Osteoblast (primary cell): ENCODE data around the gene ALPL. TPM values are rescaled to one million over a fixed set of nuclear protein-coding genes. Genes with fewer than 3 reads are reported as not detected.

Source experiments
- DNase-seq: peaks from one replicate; pipeline ENCODE4 v3.0.0; 2011; ENCODE audit warnings: low spot score, mixed read lengths; ENCODE audit not compliant: insufficient read length; ENCODE audit errors: missing footprints
- H2AFZ ChIP-seq: 2 replicates; pipeline ENCODE4 v1.6.0; 2011; ENCODE audit warnings: mild to moderate bottlenecking, low read length
- H3K27ac ChIP-seq: 2 replicates; pipeline ENCODE4 v1.5.1; 2011; ENCODE audit warnings: mild to moderate bottlenecking, low read depth, low read length, moderate library complexity
- H3K27me3 ChIP-seq: 2 replicates; pipeline ENCODE4 v1.6.0; 2012; ENCODE audit warnings: mild to moderate bottlenecking, control low read depth, inconsistent platforms, low read length, moderate library complexity; ENCODE audit not compliant: insufficient read depth
- H3K36me3 ChIP-seq: 2 replicates; pipeline ENCODE4 v1.5.1; 2011; ENCODE audit warnings: mild to moderate bottlenecking, low read length, control low read depth, moderate library complexity; ENCODE audit not compliant: insufficient read depth
- H3K4me1 ChIP-seq: 2 replicates; pipeline ENCODE4 v1.5.1; 2011; ENCODE audit warnings: mild to moderate bottlenecking, low read length, control low read depth, moderate library complexity; ENCODE audit not compliant: insufficient read depth
- H3K4me2 ChIP-seq: 2 replicates; pipeline ENCODE4 v1.6.0; 2011; ENCODE audit warnings: mild to moderate bottlenecking, low read length; ENCODE audit not compliant: insufficient read depth
- H3K4me3 ChIP-seq: fragments of 200-600 bp; sonication (generic); 3 replicates; pipeline ENCODE4 v1.5.1; 2012; ENCODE audit warnings: mild to moderate bottlenecking, low read length, inconsistent platforms; ENCODE audit not compliant: insufficient read depth
- H3K79me2 ChIP-seq: 2 replicates; pipeline ENCODE4 v1.6.0; 2012; ENCODE audit warnings: mild to moderate bottlenecking, low read length, control low read depth, inconsistent platforms; ENCODE audit not compliant: insufficient read depth
- H3K9me3 ChIP-seq: 2 replicates; pipeline ENCODE4 v1.5.1; 2011; ENCODE audit warnings: low read depth, low read length, control low read depth
- H4K20me1 ChIP-seq: 2 replicates; pipeline ENCODE4 v1.6.0; 2012; ENCODE audit warnings: mild to moderate bottlenecking, low read length, control low read depth; ENCODE audit not compliant: insufficient read depth
- CTCF ChIP-seq: IDR thresholded peaks from 2 replicates; pipeline ENCODE4 v1.5.1; 2011; ENCODE audit warnings: mild to moderate bottlenecking, low read depth, low read length, moderate library complexity; ENCODE audit errors: extremely low read depth
- total RNA-seq: library from RNA; depleted of rRNA; stranded (reverse); fragments of >200 nt; gene quantifications from 2 replicates; pipeline ENCODE4 v1.2.3, GENCODE V29; 2012

ALPL gene
- total RNA-seq, 1 donor: 8.0 TPM

- Histone ChIP-seq H4K20me1 (peaks cover 3% of the 10 kb centered on the region), H2AFZ (no peak overlapping the region), H3K4me3 (no peak overlapping the region), H3K4me2 (no peak overlapping the region), H3K4me1 (peaks cover 11% of the 10 kb centered on the region), H3K27me3 (peaks cover 6% of the 10 kb centered on the region), H3K9me3 (peaks cover 2% of the 10 kb centered on the region), H3K27ac (no peak overlapping the region), H3K36me3 (no peaks in the 10 kb centered on the region), H3K79me2 (no peaks in the 10 kb centered on the region)
- TF ChIP-seq CTCF: no peak
- no peak for DNase-seq
These were observed 67.6 kb downstream of the ALPL start for GRCh38 chr1:21576798-21577187.

GRCh38 chr1:21577324-21577723 lies 68.1 kb downstream of the ALPL start:
- no peak overlapping the region for H3K4me3 ChIP-seq
- peak; percentile 26 for DNase-seq
- H2AFZ ChIP-seq: no peak overlapping the region
- peaks cover 6% of the 10 kb centered on the region for H3K27me3 ChIP-seq
- peaks cover 11% of the 10 kb centered on the region for H3K4me1 ChIP-seq
- H3K27ac ChIP-seq: no peak overlapping the region
- H3K36me3 ChIP-seq: no peaks in the 10 kb centered on the region
- no peak overlapping the region for H3K4me2 ChIP-seq
- TF ChIP-seq CTCF: no peak
- no peaks in the 10 kb centered on the region for H3K9me3 ChIP-seq
- no peaks in the 10 kb centered on the region for H3K79me2 ChIP-seq
- peaks cover 3% of the 10 kb centered on the region for H4K20me1 ChIP-seq

GRCh38 chr1:21577933-21578332 lies 68.7 kb downstream of the ALPL start:
- Histone ChIP-seq H3K4me2 (no peak overlapping the region), H3K4me3 (no peak overlapping the region), H3K27ac (no peak overlapping the region), H3K9me3 (no peaks in the 10 kb centered on the region), H2AFZ (no peak overlapping the region), H3K36me3 (no peaks in the 10 kb centered on the region), H3K4me1 (peaks cover 11% of the 10 kb centered on the region), H4K20me1 (peaks cover 3% of the 10 kb centered on the region), H3K79me2 (no peaks in the 10 kb centered on the region), H3K27me3 (peaks cover 6% of the 10 kb centered on the region)
- peak; percentile 60 for DNase-seq
- TF ChIP-seq CTCF: no peak

- Histone ChIP-seq H3K9me3 (no peaks in the 10 kb centered on the region), H2AFZ (no peak overlapping the region), H3K4me2 (no peak overlapping the region), H3K79me2 (no peaks in the 10 kb centered on the region), H3K4me1 (peaks cover under 1% of the 10 kb centered on the region), H3K27me3 (peaks cover 6% of the 10 kb centered on the region), H3K36me3 (no peaks in the 10 kb centered on the region), H3K27ac (no peak overlapping the region), H4K20me1 (peaks cover 3% of the 10 kb centered on the region), H3K4me3 (no peak overlapping the region)
- peak; percentile 89 for DNase-seq
- TF ChIP-seq CTCF: no peak
These were observed 70.6 kb downstream of the ALPL start for GRCh38 chr1:21579791-21580190.
